AG04450 (cell line): Measurements from ENCODE around the gene TNFRSF13B. TPM values are rescaled to one million over a fixed set of nuclear protein-coding genes. Genes with fewer than 3 reads are reported as not detected.
"Not testable (repeated sequence)": the region's sequence is repeated elsewhere in the genome, so short reads cannot be mapped to it uniquely, and the experiment has no call there.

ENCODE experiments used
- CTCF ChIA-PET: fragments of 300-600, 350-600 bp; formaldehyde crosslinking; extraction: SDS; loops from one replicate; lab custom pipeline; 2022; ENCODE audit warnings: antibody characterized with exemption, inconsistent platforms; lab: Charles Lee
- POLR2A ChIA-PET: fragments of 350-600 bp; formaldehyde crosslinking; extraction: SDS; loops from one replicate; lab custom pipeline; 2021; ENCODE audit warnings: antibody characterized with exemption, inconsistent platforms; lab: Yijun Ruan, JAX
- DNase-seq: peaks from one replicate; pipeline ENCODE4 v3.0.0-alpha.2; 2011; ENCODE audit warnings: low read depth, low spot score
- H3K27ac ChIP-seq: one replicate; pipeline ENCODE4 v1.5.1; 2012; ENCODE audit warnings: low read depth, low read length, control low read depth
- H3K27me3 ChIP-seq: one replicate; pipeline ENCODE4 v1.6.0; 2012; ENCODE audit warnings: low read length; ENCODE audit not compliant: control insufficient read depth, insufficient read depth
- H3K4me3 ChIP-seq: 2 replicates; pipeline ENCODE4 v1.5.1; 2011; ENCODE audit warnings: mild to moderate bottlenecking, low read depth, low read length, control low read depth
- H3K9me3 ChIP-seq: 2 replicates; pipeline ENCODE4 v1.5.1; 2012; ENCODE audit warnings: low read length; ENCODE audit not compliant: control insufficient read depth, insufficient read depth
- CTCF ChIP-seq: IDR thresholded peaks from 2 replicates; pipeline ENCODE4 v1.5.1; 2011; ENCODE audit warnings: low read depth, low read length, control low read depth, inconsistent platforms
- polyA plus RNA-seq: library from polyadenylated mRNA; depleted of rRNA; stranded (reverse); fragments of >200 nt; gene quantifications from 2 replicates; pipeline ENCODE4 v1.2.3, GENCODE V29; 2011

Gene TNFRSF13B
- polyA plus RNA-seq, 1 experiment, result not detected

- no peak for DNase-seq
- TF ChIP-seq CTCF, result peak; percentile 22; the same call in 1 of the 2 replicates
- Histone ChIP-seq H3K27me3 (peaks cover 10% of the 10 kb centered on the region), H3K27ac (no peak overlapping the region), H3K4me3 (no peak overlapping the region), H3K9me3 (no peaks in the 10 kb centered on the region; the same call in 1 of the 2 replicates)
- CTCF ChIA-PET, result no interaction called here
- POLR2A ChIA-PET, result no interaction called here
Observed at GRCh38 chr17:16922386-16923096, 49.4 kb downstream of the TNFRSF13B start.

- CTCF ChIA-PET, DNase-seq, POLR2A ChIA-PET, H3K9me3 ChIP-seq, H3K4me3 ChIP-seq, H3K27ac ChIP-seq: not testable (repeated sequence)
- H3K27me3 ChIP-seq, result peaks cover 12% of the 10 kb centered on the region
Observed at GRCh38 chr17:16921451-16921850, 50.5 kb downstream of the TNFRSF13B start.

GRCh38 chr17:16920628-16921020 lies 51.3 kb downstream of the TNFRSF13B start:
- CTCF ChIA-PET, result no interaction called here
- Histone ChIP-seq H3K27ac (no peak overlapping the region), H3K4me3 (no peak overlapping the region), H3K9me3 (no peaks in the 10 kb centered on the region; the same call in 1 of the 2 replicates), H3K27me3 (peaks cover 16% of the 10 kb centered on the region)
- POLR2A ChIA-PET, result no interaction called here
- no peak for TF ChIP-seq CTCF
- no peak for DNase-seq

GRCh38 chr17:16919663-16920627 lies 52.0 kb downstream of the TNFRSF13B start:
- no peak for TF ChIP-seq CTCF

GRCh38 chr17:16918443-16918842 lies 53.5 kb downstream of the TNFRSF13B start:
- Histone ChIP-seq H3K9me3 (no peaks in the 10 kb centered on the region; the same call in 1 of the 2 replicates), H3K27ac (no peak overlapping the region), H3K4me3 (no peak overlapping the region), H3K27me3 (peaks cover 19% of the 10 kb centered on the region)
- no peak for DNase-seq
- TF ChIP-seq CTCF, result no peak
- ChIA-PET POLR2A (no interaction called here), CTCF (no interaction called here)

More at GRCh38 chr17:16919663-16920627, 52.0 kb downstream of the TNFRSF13B start:
- no peak for DNase-seq
- ChIA-PET CTCF (no interaction called here), POLR2A (no interaction called here)
- Histone ChIP-seq H3K27me3 (peaks cover 15% of the 10 kb centered on the region), H3K27ac (no peak overlapping the region), H3K4me3 (no peak overlapping the region), H3K9me3 (no peaks in the 10 kb centered on the region; the same call in 1 of the 2 replicates)
